Measurements from ENCODE around the gene LNPEP.
"Not testable (repeated sequence)": the region's sequence is repeated elsewhere in the genome, so short reads cannot be mapped to it uniquely, and the experiment has no call there.

Gene LNPEP

DNA sequence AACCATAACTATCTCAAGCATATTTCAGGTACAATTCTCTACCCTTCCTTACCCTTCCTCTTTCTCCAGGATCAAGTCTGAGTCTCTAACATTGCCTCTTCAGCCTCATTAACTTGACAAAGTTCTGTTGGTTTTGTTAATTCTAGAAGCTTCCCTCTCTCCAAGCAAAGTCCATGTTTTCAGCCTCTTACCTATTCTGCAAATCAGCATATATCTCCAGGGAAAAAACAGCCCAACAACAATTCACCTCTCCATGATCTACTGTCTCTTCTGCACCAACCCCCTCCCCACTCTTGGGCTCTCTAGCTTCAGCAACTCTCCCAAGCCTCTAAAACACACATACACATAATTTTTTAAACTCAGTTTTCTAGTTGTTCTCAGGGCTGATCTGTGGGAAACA lies 134.4 kb downstream of the LNPEP start:
- no peak for DNase-seq

DNA sequence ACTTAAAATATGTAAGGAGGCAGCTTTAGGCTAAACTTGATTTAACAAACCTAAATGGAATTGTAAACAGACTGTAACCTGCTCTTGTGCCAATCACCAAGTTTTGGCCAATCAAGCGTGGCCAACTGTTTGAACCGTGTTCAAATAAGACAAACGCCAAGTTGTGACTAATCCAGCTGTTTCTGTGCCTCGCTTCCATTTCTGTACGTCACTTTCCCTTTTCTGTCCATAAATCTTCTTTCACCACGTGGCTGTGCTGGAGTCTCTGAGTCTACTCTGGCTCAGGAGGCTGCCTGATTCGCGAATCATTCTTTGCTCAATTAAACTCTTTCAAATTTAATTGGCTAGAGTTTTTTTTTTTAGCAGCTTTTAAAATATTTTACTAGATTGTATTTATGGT lies 135.2 kb downstream of the LNPEP start:
- no peak for DNase-seq

- DNase-seq = no peak
Observed at GRCh38 chr5:97071993-97072392, 136.1 kb downstream of the LNPEP start.

DNA sequence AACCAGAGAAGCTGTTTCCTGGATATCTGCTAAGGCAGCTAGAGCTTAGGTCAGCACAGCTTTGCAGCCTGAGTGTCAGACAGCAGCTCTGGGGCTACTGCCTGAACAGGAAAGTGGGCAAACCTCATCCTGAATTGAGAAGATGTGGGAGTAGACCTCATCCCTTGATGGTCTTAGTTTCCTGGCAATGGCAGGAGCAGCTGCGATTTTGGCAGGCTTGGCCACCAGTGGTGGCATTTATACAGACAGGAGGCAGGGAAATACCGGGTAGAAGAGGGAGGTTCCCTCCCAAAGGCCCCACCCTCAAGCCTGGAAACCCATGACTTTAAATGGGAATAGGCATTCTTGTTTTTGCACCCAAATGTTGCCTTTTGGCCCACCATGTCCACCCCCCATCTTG lies 136.8 kb downstream of the LNPEP start:
- DNase-seq = no peak

DNA sequence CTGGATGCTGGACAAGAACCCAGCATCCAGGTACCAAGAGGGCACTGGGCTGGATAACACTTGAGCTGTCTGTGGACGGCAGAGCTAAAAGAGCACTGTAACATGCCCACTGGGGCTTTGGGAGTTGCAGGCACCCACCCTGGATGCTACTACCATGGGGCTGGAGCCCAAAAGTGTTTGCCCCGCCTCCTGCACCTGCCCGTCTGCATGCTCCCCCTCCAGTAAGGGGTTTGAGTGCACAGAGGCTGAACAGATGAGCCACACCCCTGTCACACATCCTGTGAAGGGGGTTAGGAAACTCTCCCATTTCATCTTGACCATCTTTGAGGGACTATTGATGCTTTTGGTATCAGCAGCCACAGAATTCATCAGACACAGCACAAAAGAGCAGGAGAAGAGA lies 137.5 kb downstream of the LNPEP start:
- no peak for DNase-seq

DNA sequence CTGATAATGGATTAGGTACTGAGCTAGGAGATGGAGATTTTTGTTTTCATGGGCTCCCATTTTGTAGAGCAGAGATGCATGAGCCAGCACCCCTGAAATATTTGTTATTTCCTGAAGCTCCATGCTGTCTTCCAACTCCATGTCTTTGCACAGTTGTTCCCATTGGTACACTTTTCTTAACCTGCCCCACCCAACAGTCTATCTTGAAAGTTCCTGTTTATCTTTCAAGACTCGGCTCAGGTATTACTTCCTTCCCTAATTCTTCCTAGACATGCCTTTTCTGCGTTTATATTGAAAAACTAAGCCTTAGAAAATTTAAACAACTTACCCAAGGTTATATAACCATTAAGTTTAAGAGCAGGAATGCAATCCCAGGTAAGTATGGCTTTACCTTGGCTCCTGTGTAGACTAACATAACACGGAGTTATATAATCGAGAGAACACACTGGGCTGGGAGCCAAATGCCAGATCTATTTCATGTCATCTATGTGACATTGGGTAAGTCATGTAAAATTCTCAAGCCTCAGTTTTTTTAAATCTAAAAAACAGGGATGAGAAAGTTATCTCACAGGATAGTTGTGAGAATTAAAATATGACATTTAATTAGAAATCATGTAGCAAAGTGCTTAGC lies 139.1 kb downstream of the LNPEP start:
- no peak for DNase-seq

DNA sequence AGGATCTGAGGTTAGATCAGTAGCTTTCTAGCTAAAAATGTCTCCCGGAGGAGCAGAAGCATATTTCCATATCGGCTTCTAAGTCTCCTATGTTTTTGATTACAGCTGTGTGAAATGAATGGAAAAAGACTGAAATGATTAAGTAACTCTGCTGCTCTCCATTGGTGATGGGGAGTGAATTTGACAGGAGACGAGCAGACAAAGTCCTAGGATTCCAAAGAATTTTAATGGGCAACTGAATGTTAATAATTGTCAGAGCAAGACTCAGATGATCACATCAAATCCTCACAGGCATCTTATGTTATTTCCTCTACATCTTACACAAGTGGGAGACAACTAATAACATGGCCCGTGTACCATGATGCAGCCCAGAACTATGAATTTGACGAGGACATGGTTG lies 139.8 kb downstream of the LNPEP start:
- no peak for DNase-seq

DNA sequence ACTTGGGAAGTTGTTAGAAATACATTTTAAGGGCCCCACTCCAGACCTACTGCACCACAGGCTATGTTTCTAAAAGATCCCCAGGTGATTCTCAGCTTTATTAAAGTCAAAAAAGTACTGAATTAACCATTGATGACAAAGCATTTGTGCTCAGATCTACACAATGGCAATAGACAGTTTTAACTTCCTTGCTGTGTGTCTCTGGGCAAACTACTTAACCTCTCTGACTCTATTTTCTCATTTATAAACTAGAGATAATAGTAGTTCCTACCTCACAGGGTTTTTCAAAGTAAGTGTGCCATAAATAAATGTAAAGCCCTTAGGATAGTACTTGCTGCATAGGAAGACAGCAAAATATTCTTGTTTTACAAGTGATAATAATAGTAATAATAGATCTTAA lies 140.2 kb downstream of the LNPEP start:
- DNase-seq = no peak

GRCh38 chr5:97077246-97077645 lies 141.4 kb downstream of the LNPEP start:
- no peak for DNase-seq

- DNase-seq = no peak
Observed at GRCh38 chr5:97078958-97079743, 143.3 kb downstream of the LNPEP start.

- not testable (repeated sequence) for DNase-seq
Observed at GRCh38 chr5:97084782-97085458, 149.0 kb downstream of the LNPEP start.

DNA sequence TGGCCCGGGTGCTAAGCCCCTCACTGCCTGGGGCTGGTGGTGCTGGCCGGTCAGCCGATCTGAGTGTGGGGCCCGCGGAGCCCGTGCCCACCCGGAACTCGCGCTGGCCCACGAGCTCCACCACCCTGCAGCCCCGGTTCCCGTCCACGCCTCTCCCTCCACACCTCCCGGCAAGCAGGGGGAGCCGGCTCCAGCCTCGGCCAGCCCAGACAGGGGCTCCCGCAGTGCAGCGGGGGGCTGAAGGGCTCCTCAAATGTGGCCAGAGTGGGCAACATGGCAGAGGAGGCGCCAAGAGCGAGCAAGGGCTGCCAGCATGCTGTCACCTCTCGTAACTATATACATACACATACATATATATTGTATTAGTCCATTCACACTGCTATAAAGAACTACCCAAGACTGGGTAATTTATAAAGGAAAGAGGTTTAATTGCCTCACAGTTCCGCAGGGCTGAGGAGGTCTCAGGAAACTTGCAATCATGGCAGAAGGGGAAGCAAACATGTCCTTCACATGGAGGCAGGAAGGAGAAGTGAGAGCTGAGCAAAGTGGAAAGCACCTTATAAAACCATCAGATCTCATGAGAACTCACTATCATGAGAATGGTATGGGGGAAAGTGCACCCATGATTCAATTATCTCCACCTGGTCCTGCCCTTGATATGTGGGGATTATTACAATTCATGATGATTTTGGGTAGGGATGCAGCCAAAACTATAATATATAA lies 149.7 kb downstream of the LNPEP start:
- no peak for DNase-seq
